Right lobe of liver (tissue), 6 donors: ENCODE results near the gene SHROOM1. TPM values are rescaled to one million over a fixed set of nuclear protein-coding genes. Genes with fewer than 3 reads are reported as not detected.

ENCODE experiments used
- ATAC-seq, 4 donors: fragments of 200-7000 bp; cut with Tn5 transposase; one replicate each; pipeline ENCODE4 v1.9.1; 2020; ENCODE audit warnings: mild to moderate bottlenecking in 4 of 4, moderate library complexity in 4 of 4
- DNase-seq, 3 donors: peaks; one replicate each; pipeline ENCODE4 v3.0.0-alpha.2; 2020
- H3K27ac ChIP-seq, 3 donors: fragments of 200-600 bp; one replicate each; pipeline ENCODE4 v1.8.0; 2022
- H3K27me3 ChIP-seq, 2 donors: fragments of 200-600 bp; one replicate each; pipeline ENCODE4 v1.8.0; 2022
- H3K36me3 ChIP-seq, 4 donors: fragments of 200-600 bp; sonication (generic) in 1 of 4; one replicate each; pipeline versions ENCODE4 v1.5.1 to v1.8.0; 2017 to 2022; ENCODE audit warnings: control low read depth in 1 of 4
- H3K4me1 ChIP-seq, 4 donors: fragments of 200-600 bp; sonication (generic) in 1 of 4; one replicate each; pipeline versions ENCODE4 v1.5.1 to v1.8.0; 2017 to 2022; ENCODE audit warnings: control low read depth in 1 of 4
- H3K4me3 ChIP-seq, 3 donors: fragments of 200-600 bp; one replicate each; pipeline ENCODE4 v1.8.0; 2022
- H3K9me3 ChIP-seq, 4 donors: fragments of 200-600 bp; sonication (generic) in 1 of 4; one replicate each; pipeline versions ENCODE4 v1.5.1 to v1.8.0; 2017 to 2022; ENCODE audit warnings: control low read depth in 1 of 4
- CTCF ChIP-seq, 4 donors: fragments of 200-600 bp in 3 of 4; fragments of 450-650 bp in 1 of 4; IDR thresholded peaks; one replicate each; pipeline versions ENCODE4 v1.5.1 to v1.8.0; 2016 to 2022; ENCODE audit warnings: antibody characterized with exemption in 4 of 4, mild to moderate bottlenecking in 2 of 4
- POLR2A ChIP-seq: fragments of 450-650 bp; IDR thresholded peaks from one replicate; pipeline ENCODE4 v1.6.1; 2017; ENCODE audit warnings: antibody characterized with exemption, mild to moderate bottlenecking
- WGBS: methylation state at CpG from one replicate; pipeline ENCODE4 v1.1.6; 2018; ENCODE audit warnings: low coverage, low lambda C conversion rate; ENCODE audit not compliant: insufficient coverage; ENCODE audit errors: missing lambda C conversion rate; 5-methylcytosine and 5-hydroxymethylcytosine counted together
- intact Hi-C, 2 donors: fragments of 100-400 bp; cut with DNase I; formaldehyde crosslinking; loops; one replicate each; pipeline versions ENCODE4 v1.11.2 to v1.14.1; 2022
- total RNA-seq, 6 experiments: library from RNA; depleted of rRNA in 2 of 6; stranded (reverse); fragments of >200 nt in 2 of 6; fragmentation: NEBNext Ultra II Directional in 3 of 6; extraction: Animal tissue kit (Norgen Biotek cat#: 25700) in 3 of 6; gene quantifications; one replicate each; pipeline versions ENCODE4 v1.1.0 to v1.2.4, GENCODE V29; 2016 to 2023
- donor health status: DM: no; HTN: yes; CAD: no.
- donor health status: DM: no; HTN: no; CAD: no.
- donor health status: DM: no; HTN: no; CAD: no.
- donor health status: DM: no; HTN: yes; CAD: no.
- donor health status: DM: no; HTN: yes; CAD: no.

The SHROOM1 gene
- total RNA-seq, 6 experiments from 2014 or later = 29.5 to 96.1 (median 77.4) TPM

GRCh38 chr5:132785864-132786263 is 44.6 kb downstream of the SHROOM1 start:
- Histone ChIP-seq H3K4me3 (no peak overlapping the region), H3K27me3 (no peaks in the 10 kb centered on the region), H3K27ac (no peak overlapping the region), H3K4me1 (peaks cover 0 to 25% (median 0%) of the 10 kb centered on the region in 4 donors), H3K36me3 (no peaks in the 10 kb centered on the region), H3K9me3 (no peaks in the 10 kb centered on the region)
- WGBS = 78% methylated on average over 3 of the region's 4 CpGs
- DNase-seq (no peak), ATAC-seq (no peak)
- TF ChIP-seq CTCF (IDR thresholded peaks at IDR 0.05) (no peak), POLR2A (no peak)
- intact Hi-C loops = no loop called here

- 75% methylated on average over 5 of the region's 5 CpGs for WGBS
- TF ChIP-seq POLR2A = no peak
- no peak for TF ChIP-seq CTCF (IDR thresholded peaks at IDR 0.05)
- Histone ChIP-seq H3K36me3 (no peaks in the 10 kb centered on the region), H3K4me3 (no peak overlapping the region), H3K27ac (no peak overlapping the region), H3K4me1 (peaks cover 0 to 20% (median 0%) of the 10 kb centered on the region in 4 donors), H3K27me3 (no peaks in the 10 kb centered on the region), H3K9me3 (no peaks in the 10 kb centered on the region)
- DNase-seq = no peak
- no peak for ATAC-seq
- intact Hi-C loops = no loop called here
Measured at GRCh38 chr5:132785365-132785764, 45.1 kb downstream of the SHROOM1 start.

GRCh38 chr5:132782101-132782500 is 48.3 kb downstream of the SHROOM1 start:
- Histone ChIP-seq H3K9me3 (no peaks in the 10 kb centered on the region), H3K4me1 (peaks cover 0 to 5% (median 0%) of the 10 kb centered on the region in 4 donors), H3K27me3 (no peaks in the 10 kb centered on the region), H3K36me3 (no peaks in the 10 kb centered on the region), H3K4me3 (no peak overlapping the region), H3K27ac (no peak overlapping the region)
- DNase-seq (no peak), ATAC-seq (peak in 3 of 4 donors; percentile 25 to 60 (median 42))
- TF ChIP-seq POLR2A (no peak), CTCF (IDR thresholded peaks at IDR 0.05) (no peak)
- 55% methylated on average over 3 of the region's 4 CpGs for WGBS
- intact Hi-C loops = no loop called here

DNA sequence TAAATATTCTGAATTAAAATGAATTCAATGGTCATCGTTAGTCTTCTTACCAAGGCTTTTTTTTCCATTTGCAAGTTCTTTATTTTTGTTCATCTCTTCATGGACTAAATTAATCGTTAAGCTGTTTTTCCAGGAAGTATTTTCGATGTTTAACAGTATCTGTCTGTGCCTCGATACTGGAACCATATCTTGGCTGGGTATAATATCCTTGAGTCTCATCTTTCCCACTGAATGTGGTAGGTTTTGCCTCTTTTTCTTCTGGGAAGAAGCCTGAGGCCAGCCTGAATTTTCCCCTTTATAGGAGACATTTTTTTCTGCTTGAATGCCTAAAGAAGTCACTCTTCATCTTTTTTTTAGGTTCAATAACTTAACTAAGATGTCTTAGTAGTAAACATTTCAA is 49.4 kb downstream of the SHROOM1 start:
- H3K27me3 ChIP-seq = no peaks in the 10 kb centered on the region
- ATAC-seq = no peak
- DNase-seq = no peak
- no peak overlapping the region for H3K4me3 ChIP-seq
- no peak overlapping the region for H3K27ac ChIP-seq
- intact Hi-C loops = no loop called here
- H3K9me3 ChIP-seq = no peaks in the 10 kb centered on the region
- WGBS = 75% methylated on average over 4 of the region's 4 CpGs
- peaks cover 0 to 5% (median 0%) of the 10 kb centered on the region in 4 donors for H3K4me1 ChIP-seq
- no peak for TF ChIP-seq POLR2A
- TF ChIP-seq CTCF (IDR thresholded peaks at IDR 0.05) = no peak
- H3K36me3 ChIP-seq = no peaks in the 10 kb centered on the region

DNA sequence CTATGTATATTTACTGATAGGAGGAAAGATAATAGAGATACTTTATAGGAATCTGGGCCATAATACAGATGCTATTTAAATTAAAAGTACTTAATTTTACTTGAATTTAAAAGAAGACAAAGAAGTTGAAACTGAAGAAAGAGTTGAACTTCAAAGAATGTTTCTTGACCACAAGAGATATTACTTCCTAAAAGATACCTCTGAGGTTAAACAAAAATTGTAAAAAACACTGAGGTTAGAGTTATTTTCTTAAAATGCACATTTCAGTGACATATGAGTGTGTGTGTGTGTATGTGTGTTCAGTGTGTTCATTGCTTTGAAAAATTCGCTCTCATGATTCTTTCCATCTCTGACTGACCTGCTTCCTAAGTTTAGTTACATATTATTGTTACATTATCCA is 49.9 kb downstream of the SHROOM1 start:
- Histone ChIP-seq H3K4me1 (peaks cover 0 to 5% (median 0%) of the 10 kb centered on the region in 4 donors), H3K4me3 (no peak overlapping the region), H3K36me3 (no peaks in the 10 kb centered on the region), H3K27me3 (no peaks in the 10 kb centered on the region), H3K27ac (no peak overlapping the region), H3K9me3 (no peaks in the 10 kb centered on the region)
- WGBS = 87% methylated on average over 1 of the region's 1 CpG
- ATAC-seq (no peak), DNase-seq (no peak)
- intact Hi-C loops = no loop called here
- TF ChIP-seq CTCF (IDR thresholded peaks at IDR 0.05) (no peak), POLR2A (no peak)
